Cardiac muscle cell (in vitro differentiated cells and primary cell): Measurements from ENCODE around the gene BDKRB2. TPM values are rescaled to one million over a fixed set of nuclear protein-coding genes. Genes with fewer than 3 reads are reported as not detected.

Experiments used
- DNase-seq, 2 donors: peaks; one replicate each; pipeline versions ENCODE4 v3.0.0 to v3.0.0-alpha.2; 2010 to 2017; ENCODE audit warnings: low read depth in 1 of 2, low spot score in 1 of 2
- H3K27ac ChIP-seq: fragments of 200-600 bp; sonication (generic); 2 replicates; pipeline ENCODE4 v1.5.1; 2016
- H3K27me3 ChIP-seq: fragments of 200-600 bp; sonication (generic); 2 replicates; pipeline ENCODE4 v1.6.0; 2016; ENCODE audit warnings: control low read depth
- H3K36me3 ChIP-seq: fragments of 200-600 bp; sonication (generic); 2 replicates; pipeline ENCODE4 v1.5.1; 2016; ENCODE audit warnings: control low read depth
- H3K4me1 ChIP-seq: fragments of 200-600 bp; sonication (generic); 2 replicates; pipeline ENCODE4 v1.8.1; 2017; ENCODE audit warnings: low read depth, mild to moderate bottlenecking, mixed run types
- H3K4me3 ChIP-seq: fragments of 200-600 bp; sonication (generic); 2 replicates; pipeline ENCODE4 v1.5.1; 2016; ENCODE audit warnings: mild to moderate bottlenecking
- H3K9me3 ChIP-seq: fragments of 200-600 bp; sonication (generic); 2 replicates; pipeline ENCODE4 v1.5.1; 2017; ENCODE audit warnings: low read depth, mild to moderate bottlenecking, control low read depth
- polyA plus RNA-seq: library from polyadenylated mRNA; unstranded; fragments of >200 nt; fragmentation: Nextera tagmentation; extraction: Ambion mirVana; gene quantifications from 2 replicates; pipeline ENCODE4 v1.2.1, GENCODE V29; 2016
- total RNA-seq: library from RNA; depleted of rRNA; stranded (reverse); fragments of >200 nt; gene quantifications from 2 replicates; pipeline ENCODE4 v1.2.3, GENCODE V29; 2016
- TF ChIP-seq, protein P1 (sequence below): IDR thresholded peaks from 2 replicates; pipeline ENCODE4 v1.5.1; 2012; ENCODE audit warnings: low read depth, mild to moderate bottlenecking, low read length

Gene BDKRB2
- total and polyA plus RNA-seq, 2 experiments from 2014 or later = 0.45 TPM; not detected in 1

DNA sequence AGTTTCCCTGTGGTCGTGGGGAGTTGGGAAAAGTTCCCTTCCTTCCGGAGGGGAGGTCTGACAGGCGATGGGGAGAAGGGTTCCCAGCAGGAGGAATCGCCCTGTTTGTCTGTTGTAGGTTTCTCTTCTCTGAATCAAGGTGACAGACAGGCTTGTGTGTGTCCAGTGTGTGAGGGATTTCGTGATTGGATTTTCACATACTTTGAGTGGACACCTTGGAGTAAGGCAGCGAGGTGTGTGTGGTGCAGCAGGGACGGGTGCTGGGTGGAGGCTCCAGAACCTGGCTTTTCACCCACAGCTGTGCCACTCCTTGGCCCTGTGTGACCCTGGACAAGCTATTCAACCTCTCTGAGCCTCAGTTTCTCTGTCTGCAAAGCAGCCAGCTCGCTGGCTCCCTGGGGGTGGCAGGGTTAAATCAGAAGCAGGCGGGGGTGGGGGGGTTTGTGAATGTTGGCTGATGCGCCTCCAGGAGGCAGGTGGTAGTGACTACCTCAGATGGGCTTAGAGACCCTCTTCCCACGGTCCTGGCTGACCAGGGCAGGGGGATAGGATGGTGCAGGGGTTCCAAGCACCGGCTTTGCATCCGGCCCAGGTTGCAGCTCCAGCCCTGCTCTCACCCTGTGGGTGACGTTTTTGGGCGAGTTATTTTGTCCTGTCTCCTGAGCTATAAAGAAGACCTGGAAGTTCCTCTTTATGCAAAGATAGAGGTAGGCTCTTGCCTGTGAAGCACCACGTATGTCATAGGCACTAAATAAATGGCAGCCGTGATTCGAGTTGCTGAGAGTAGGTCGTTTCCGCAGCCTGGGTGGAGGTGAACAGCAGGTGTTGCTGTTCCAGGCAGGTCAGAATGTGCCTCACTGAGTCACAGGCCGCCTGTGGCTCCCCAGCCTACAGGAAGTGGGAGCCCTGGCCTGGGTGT lies 679 bp downstream of the BDKRB2 start:
- DNase-seq = no peak
- H3K4me1 ChIP-seq = peaks cover 4% of the 10 kb centered on the region
- H3K36me3 ChIP-seq = no peaks in the 10 kb centered on the region
- H3K9me3 ChIP-seq = no peaks in the 10 kb centered on the region
- H3K4me3 ChIP-seq = peak overlapping the region; percentile 20
- TF ChIP-seq, protein P1, sequence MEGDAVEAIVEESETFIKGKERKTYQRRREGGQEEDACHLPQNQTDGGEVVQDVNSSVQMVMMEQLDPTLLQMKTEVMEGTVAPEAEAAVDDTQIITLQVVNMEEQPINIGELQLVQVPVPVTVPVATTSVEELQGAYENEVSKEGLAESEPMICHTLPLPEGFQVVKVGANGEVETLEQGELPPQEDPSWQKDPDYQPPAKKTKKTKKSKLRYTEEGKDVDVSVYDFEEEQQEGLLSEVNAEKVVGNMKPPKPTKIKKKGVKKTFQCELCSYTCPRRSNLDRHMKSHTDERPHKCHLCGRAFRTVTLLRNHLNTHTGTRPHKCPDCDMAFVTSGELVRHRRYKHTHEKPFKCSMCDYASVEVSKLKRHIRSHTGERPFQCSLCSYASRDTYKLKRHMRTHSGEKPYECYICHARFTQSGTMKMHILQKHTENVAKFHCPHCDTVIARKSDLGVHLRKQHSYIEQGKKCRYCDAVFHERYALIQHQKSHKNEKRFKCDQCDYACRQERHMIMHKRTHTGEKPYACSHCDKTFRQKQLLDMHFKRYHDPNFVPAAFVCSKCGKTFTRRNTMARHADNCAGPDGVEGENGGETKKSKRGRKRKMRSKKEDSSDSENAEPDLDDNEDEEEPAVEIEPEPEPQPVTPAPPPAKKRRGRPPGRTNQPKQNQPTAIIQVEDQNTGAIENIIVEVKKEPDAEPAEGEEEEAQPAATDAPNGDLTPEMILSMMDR = no peak
- no peak overlapping the region for H3K27ac ChIP-seq
- no peaks in the 10 kb centered on the region for H3K27me3 ChIP-seq

DNA sequence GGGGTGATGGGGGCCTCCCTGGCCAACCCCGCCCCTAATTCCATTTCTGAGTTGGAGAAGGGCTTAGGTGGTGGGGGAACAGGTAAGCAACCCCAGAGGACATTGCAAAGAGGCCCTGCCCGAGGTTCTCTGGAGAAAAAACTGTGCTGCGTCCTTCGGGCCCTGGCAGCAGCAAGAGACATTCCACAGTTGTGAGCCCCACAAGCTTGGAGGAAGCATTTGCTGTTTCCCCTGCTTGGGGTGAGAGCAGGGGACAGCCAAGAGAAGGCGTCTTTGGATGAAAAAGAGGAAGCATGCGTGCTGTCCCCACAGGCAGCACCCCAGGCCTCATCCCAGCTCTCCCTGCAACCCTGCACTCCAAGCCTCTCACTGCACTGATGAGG lies 1.3 kb downstream of the BDKRB2 start:
- no peaks in the 10 kb centered on the region for H3K9me3 ChIP-seq
- no peak overlapping the region for H3K27ac ChIP-seq
- TF ChIP-seq, protein P1 = no peak
- H3K4me1 ChIP-seq = peaks cover 4% of the 10 kb centered on the region
- H3K27me3 ChIP-seq = no peaks in the 10 kb centered on the region
- H3K4me3 ChIP-seq = no peak overlapping the region
- no peak for DNase-seq
- H3K36me3 ChIP-seq = no peaks in the 10 kb centered on the region

DNA sequence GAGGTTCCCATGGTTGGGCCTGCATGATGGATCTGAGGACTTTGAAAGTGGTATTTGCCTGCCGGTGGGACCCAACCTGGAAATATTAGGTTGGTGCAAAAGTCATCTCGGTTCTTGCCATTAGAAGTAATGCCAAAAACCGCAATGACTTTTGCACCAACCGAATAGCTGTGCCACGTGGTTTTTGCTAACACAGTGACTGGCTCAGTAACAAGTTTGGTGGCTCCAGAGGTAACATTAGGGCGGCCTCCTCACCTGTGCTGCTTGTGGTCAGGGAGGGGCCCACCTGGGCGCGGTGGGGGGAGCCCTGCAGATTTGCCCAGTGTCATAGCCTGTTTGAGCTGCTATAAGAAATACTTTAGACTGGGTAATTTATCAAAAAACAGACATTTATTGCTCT lies 1.8 kb downstream of the BDKRB2 start:
- TF ChIP-seq, protein P1 = no peak
- Histone ChIP-seq H3K27me3 (no peaks in the 10 kb centered on the region), H3K27ac (no peak overlapping the region), H3K9me3 (no peaks in the 10 kb centered on the region), H3K4me1 (peaks cover 4% of the 10 kb centered on the region), H3K36me3 (no peaks in the 10 kb centered on the region), H3K4me3 (no peak overlapping the region)
- DNase-seq = no peak

DNA sequence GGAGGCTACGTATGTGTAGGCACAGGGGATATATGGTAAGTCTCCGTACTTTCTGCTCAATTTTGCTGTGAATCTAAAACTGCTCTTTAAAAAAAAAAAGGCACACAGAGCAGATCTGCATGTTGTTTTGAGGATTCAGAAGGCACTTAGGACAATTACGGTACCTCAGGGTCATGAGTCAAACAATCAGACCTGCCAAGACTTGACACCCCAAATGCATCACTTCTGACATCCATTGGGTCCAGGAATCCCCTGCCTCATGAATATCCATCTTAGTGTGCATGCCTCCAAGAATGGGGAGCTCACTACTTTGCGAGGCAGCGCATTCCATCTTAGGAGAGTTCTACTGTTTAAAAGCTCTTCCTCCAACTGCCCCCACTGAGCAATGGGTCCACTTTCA lies 3.0 kb downstream of the BDKRB2 start:
- Histone ChIP-seq H3K27ac (no peak overlapping the region), H3K36me3 (no peaks in the 10 kb centered on the region), H3K9me3 (no peaks in the 10 kb centered on the region), H3K27me3 (no peaks in the 10 kb centered on the region), H3K4me1 (peaks cover 4% of the 10 kb centered on the region), H3K4me3 (no peak overlapping the region)
- DNase-seq = no peak
- TF ChIP-seq, protein P1 = no peak

DNA sequence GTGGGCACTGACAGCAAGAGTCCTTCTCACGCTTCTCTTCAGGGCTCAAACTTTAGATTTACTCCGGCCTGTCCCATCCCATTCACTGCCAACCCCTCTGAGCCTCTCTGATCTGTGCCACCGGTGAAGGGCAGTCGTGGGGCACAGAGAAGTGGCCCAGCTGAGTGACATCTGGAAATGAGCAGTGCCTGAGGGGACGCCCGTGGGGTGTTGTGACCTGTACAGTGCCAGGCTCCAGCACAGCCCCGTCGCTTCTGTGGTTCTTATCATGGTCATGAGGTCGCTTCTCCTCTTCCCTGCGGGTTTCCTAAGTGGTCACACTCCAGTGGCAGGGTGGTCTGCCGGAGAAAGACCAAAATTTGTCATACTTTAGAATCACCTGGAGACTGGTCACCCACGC lies 4.1 kb downstream of the BDKRB2 start:
- Histone ChIP-seq H3K4me3 (no peak overlapping the region), H3K27me3 (no peaks in the 10 kb centered on the region), H3K27ac (no peak overlapping the region), H3K9me3 (no peaks in the 10 kb centered on the region), H3K4me1 (peaks cover 4% of the 10 kb centered on the region), H3K36me3 (no peaks in the 10 kb centered on the region)
- DNase-seq = no peak
- TF ChIP-seq, protein P1 = no peak
